Inferior parietal cortex (tissue), 1 donor: ENCODE data around the gene DNAH17.

ENCODE experiments used
- DNase-seq: peaks from one replicate; pipeline ENCODE4 v3.0.0-alpha.2; 2016; ENCODE audit errors: extremely low spot score

The DNAH17 gene

GRCh38 chr17:78607038-78607437 is 29.8 kb upstream of the DNAH17 start:
- DNase-seq: no peak

GRCh38 chr17:78605886-78606285 is 28.7 kb upstream of the DNAH17 start:
- no peak for DNase-seq

- DNase-seq: no peak
Observed at GRCh38 chr17:78605429-78605828, 28.2 kb upstream of the DNAH17 start.

DNA sequence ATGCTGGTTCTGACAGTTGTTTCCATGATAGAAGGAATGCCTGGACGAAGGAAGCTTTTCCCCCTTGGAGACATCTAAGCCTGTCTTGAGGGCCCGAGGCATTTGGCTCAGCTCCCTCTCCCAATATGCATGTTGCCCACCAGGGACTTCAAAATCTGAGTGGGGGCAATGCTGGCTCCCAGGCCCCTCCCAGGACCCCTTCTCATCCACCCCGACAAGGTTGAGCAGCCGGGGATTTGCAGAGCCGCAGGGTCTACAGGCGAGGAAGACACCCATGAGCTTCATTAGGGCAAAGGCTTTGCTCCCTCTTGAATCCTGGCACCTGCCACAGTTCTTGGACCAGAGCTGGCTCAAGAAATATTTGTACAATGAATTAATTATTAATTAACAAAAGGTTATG is 25.1 kb upstream of the DNAH17 start:
- no peak for DNase-seq

DNA sequence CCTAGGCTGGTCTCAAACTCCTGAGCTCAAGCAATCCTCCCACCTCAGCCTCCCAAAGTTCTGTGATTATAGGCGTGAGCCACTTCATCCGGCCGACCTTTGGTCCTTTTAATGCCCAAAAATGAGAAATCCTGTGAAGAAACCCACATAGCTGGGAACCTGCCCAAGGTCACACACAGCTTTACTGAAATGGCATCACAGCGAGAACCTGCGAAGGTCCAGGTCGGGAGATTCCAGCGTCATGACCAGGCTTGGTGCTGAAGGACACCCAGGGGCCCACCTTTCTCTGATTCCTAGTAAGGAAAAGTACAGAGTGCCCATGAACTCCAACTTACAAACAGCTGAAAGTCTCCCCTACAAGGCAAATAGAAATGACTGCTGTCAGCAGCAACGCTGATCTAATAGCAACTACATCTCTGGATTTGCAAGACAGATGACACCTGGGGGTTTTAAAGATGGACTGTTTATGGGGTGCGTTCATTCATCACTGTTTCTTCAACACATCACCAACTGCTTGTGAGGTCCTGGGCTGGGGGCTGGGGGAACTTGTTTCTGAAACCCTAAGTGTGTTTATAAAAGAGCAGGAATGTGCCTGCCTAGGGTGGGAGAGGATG is 24.5 kb upstream of the DNAH17 start:
- no peak for DNase-seq

- no peak for DNase-seq
Observed at GRCh38 chr17:78600181-78600721, 23.1 kb upstream of the DNAH17 start.

- no peak for DNase-seq
Observed at GRCh38 chr17:78599419-78599818, 22.2 kb upstream of the DNAH17 start.

DNA sequence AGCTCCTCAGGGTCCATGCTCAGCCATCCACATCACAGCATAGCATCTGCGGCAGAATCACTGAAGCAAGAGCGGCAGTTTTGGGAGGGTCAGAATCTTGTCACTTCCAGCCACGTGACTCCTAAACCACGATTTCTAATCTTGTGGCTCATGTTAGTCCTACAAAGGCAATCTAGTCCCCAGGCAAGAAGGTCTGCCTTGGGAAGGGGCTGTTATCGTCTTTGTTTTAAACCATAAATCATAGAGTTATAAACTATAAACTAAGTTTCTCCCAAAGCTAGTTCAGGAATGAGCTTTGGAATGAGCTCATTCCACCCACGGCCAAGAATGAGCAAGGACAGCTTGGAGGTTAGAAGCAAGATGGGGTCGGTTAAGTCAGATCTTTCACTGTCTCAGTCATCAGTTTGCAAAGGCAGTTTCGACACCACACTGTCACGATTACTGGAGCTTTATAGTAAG is 20.8 kb upstream of the DNAH17 start:
- no peak for DNase-seq

GRCh38 chr17:78596871-78597764 is 19.9 kb upstream of the DNAH17 start:
- no peak for DNase-seq

- DNase-seq: no peak
Observed at GRCh38 chr17:78595135-78595810, 18.1 kb upstream of the DNAH17 start.

DNA sequence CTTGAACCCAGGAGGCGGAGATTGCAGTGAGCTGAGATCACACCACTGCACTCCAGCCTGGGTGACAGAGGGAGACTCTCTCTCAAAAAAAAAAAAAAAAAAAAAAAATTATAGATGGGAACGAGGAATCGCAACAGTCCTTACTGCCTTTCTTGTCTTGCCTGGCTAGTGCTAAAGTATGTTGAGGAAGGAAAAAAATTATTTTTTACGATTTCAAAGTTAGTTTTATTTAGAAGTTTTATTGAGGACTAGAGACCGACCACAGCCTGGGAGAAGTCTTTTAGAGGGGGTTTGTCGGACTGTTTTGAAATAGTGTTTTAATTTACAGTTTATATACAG is 15.8 kb upstream of the DNAH17 start:
- no peak for DNase-seq

GRCh38 chr17:78591263-78591671 is 14.1 kb upstream of the DNAH17 start:
- DNase-seq: no peak

GRCh38 chr17:78589885-78590284 is 12.7 kb upstream of the DNAH17 start:
- DNase-seq: no peak

GRCh38 chr17:78589031-78589675 is 12.0 kb upstream of the DNAH17 start:
- no peak for DNase-seq

GRCh38 chr17:78588258-78589030 is 11.2 kb upstream of the DNAH17 start:
- no peak for DNase-seq

DNA sequence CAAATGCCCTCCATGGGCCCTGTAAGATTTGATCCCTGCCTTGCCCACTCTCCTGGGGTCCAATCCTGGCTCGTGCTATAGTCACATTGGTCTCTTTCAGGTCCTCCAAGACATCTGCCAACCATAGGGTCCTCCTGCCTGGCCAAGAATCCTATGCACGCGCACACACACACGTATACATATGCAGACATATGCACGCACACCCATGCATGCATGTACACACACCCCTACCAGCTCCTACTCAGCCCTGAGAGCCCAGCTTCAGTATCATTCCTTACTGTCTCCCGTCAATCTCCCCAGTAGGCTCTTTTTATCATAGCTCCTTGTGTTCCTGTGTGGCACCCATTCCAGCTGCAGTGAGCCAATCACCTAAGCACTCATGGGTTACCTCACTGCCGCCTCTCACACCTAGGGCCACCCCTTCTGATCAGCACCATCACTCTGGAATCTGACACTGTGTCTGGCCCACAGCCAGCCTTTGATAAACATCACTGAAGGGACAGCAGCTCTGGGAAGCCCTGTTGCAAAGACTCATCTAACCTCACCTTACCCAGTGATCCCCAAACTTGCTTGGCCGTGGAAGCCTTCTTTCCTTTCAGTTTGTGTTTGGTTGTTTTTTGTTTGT is 7.9 kb upstream of the DNAH17 start:
- DNase-seq: no peak

- no peak for DNase-seq
Observed at GRCh38 chr17:78583091-78583490, 5.9 kb upstream of the DNAH17 start.

DNA sequence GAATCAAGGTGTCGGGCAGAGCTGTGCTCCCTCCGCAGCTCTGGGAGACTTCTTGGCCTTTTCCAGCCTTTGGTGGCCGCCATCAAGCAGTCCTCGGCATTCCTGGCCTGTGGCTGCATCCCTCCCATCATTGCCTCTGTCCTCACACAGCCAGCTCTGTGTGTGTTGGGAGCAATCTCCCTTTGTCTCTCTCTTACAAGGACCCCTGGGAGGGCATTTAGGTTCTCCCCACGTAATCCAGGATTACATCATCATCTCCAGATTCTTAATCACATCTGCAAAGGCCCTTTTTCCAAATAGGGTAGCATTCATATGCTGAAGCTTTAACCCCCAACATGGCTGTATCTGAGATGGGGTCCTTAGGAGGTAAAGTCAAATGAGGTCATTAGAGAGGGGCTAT is 4.1 kb upstream of the DNAH17 start:
- no peak for DNase-seq

DNA sequence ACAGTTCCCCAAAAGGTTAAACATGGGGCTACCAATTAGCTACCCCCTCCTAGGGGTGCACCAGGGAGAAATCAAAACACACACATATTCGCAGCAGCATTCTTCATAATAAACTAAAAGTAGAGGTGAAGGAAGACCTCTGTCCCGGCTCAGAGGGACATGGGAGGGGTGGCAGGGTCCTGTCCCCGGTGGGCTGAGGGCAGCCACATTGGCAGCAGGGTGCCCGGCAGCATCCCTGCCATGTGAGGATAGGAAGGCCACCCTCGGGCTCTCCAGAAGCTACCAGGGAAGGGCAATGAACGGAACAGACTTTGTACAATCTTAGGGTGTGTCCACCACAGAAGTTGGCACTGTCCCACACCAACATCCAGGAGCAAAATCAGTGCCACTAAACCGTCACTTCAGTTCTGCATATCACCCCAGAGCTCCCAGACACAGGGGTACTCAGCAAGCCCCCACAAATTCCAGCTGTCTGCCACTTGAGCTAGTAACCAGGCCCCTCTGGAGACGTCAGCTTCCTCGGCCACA is 3.1 kb upstream of the DNAH17 start:
- DNase-seq: no peak

- DNase-seq: no peak
Observed at GRCh38 chr17:78576389-78577112, 645 bp downstream of the DNAH17 start.
